Activated CD4-positive, alpha-beta memory T cell treated with anti-CD3 and anti-CD28 coated beads, Interleukin-2, amount 10 ng/mL, durations not matched to agents 7 days and 5 days (primary cell): Measurements from ENCODE around the gene PPIL3. TPM values are rescaled to one million over a fixed set of nuclear protein-coding genes. Genes with fewer than 3 reads are reported as not detected.

Source experiments
- CTCF ChIA-PET: fragments of 350-600 bp; sonication (Branson Sonifier 250); formaldehyde crosslinking; loops from one replicate; lab custom pipeline; 2021; ENCODE audit warnings: antibody characterized with exemption, inconsistent platforms; lab: Charles Lee
- POLR2A ChIA-PET: fragments of 350-600 bp; sonication (Branson Sonifier 250); formaldehyde crosslinking; loops from one replicate; lab custom pipeline; 2021; ENCODE audit warnings: antibody characterized with exemption; lab: Charles Lee
- DNase-seq: peaks from one replicate; pipeline ENCODE4 v3.0.0-alpha.2; 2020
- H3K27ac Mint-ChIP-seq: one replicate; pipeline ENCODE4 v1.8.0; 2021; ENCODE audit warnings: mild to moderate bottlenecking, mixed read lengths
- H3K27me3 Mint-ChIP-seq: one replicate; pipeline ENCODE4 v1.8.0; 2021; ENCODE audit warnings: mixed read lengths
- H3K36me3 Mint-ChIP-seq: one replicate; pipeline ENCODE4 v1.8.0; 2021; ENCODE audit warnings: low read depth, mixed read lengths
- H3K4me1 Mint-ChIP-seq: one replicate; pipeline ENCODE4 v1.8.0; 2021; ENCODE audit warnings: mixed read lengths
- H3K4me3 Mint-ChIP-seq: one replicate; pipeline ENCODE4 v1.8.0; 2021; ENCODE audit warnings: mild to moderate bottlenecking, mixed read lengths
- H3K9me3 Mint-ChIP-seq: one replicate; pipeline ENCODE4 v1.8.0; 2021; ENCODE audit warnings: mixed read lengths
- total RNA-seq, 2 experiments: library from RNA; stranded (reverse); gene quantifications; one replicate each; pipeline ENCODE4 v1.2.3, GENCODE V29; 2021

PPIL3 gene
- total RNA-seq, 2 experiments from 2014 or later: 101 to 102 TPM

DNA sequence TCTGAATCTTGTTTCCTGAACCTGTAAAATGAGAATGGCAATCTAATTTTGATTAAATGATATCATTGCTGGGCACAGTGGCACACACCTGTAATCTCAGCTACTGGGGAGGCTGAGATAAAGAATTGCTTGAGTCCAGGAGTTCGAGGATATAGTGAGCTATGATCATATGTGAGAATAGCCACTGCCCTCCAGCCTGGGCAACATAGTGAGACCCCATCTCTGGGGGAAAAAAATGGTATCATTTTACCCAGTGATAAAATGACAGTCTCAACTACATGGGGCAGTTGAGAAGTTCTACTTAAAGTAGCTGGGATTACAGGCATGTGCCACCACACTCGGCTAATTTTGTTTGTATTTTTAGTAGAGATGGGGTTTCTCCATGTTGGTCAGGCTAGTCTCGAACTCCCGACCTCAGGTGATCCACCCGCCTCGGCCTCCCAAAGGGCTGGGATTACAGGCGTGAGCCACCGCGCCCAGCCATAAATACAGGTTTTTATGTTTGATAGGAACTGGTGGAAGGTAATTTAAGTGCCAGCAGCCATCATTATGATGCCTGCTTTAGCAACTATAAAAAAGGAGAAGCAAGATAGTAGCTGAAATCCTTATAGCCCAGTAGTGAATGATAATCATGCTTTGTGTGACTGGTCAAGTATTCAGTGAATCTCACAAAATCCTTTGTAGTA is 60.2 kb downstream of the PPIL3 start:
- H3K27ac Mint-ChIP-seq: no peak overlapping the region
- H3K4me1 Mint-ChIP-seq: no peaks in the 10 kb centered on the region
- no peak overlapping the region for H3K4me3 Mint-ChIP-seq
- CTCF ChIA-PET: interaction anchor here (0.5 to 1.1 kb wide), 2 partner anchors 18 to 78 kb away, joined by 4 to 5 read pairs; no protein-coding TSS in a partner anchor
- H3K9me3 Mint-ChIP-seq: no peaks in the 10 kb centered on the region
- no peak for DNase-seq
- H3K27me3 Mint-ChIP-seq: no peaks in the 10 kb centered on the region
- peaks cover 20% of the 10 kb centered on the region for H3K36me3 Mint-ChIP-seq
- POLR2A ChIA-PET: interaction anchor here (2.5 to 4.3 kb wide), 4 partner anchors 12 to 35 kb away, joined by 7 to 49 read pairs (median 14); partner anchors contain the start of gene CLK1

DNA sequence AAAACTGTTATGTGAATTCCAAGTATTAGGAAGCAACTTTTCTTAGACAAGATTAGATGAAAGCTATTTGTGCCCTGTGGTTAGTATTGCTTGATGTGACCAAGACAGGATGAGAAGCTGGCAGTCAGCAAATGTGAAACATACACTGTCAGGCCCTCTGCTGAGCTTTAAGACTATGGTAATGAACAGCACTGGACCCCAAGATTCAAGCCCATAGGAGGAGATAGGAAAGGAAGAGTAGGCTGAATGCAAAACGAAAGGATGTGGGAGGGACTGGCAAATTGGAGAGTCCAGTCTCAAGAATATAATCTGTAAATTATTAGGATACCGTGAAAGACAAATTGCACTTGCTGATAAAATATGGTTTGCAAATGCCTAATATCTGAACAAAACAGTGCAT is 60.8 kb downstream of the PPIL3 start:
- DNase-seq: no peak
- CTCF ChIA-PET: interaction anchor here (1.1 kb wide), 1 partner anchor 79 kb away, joined by 4 read pairs; no protein-coding TSS in a partner anchor
- no peak overlapping the region for H3K27ac Mint-ChIP-seq
- no peak overlapping the region for H3K4me3 Mint-ChIP-seq
- no peaks in the 10 kb centered on the region for H3K4me1 Mint-ChIP-seq
- peaks cover 20% of the 10 kb centered on the region for H3K36me3 Mint-ChIP-seq
- POLR2A ChIA-PET: interaction anchor here (1.1 to 4.3 kb wide), 8 partner anchors 11 to 117 kb away, joined by 3 to 49 read pairs (median 6); partner anchors contain the start of gene CLK1
- H3K27me3 Mint-ChIP-seq: no peaks in the 10 kb centered on the region
- no peaks in the 10 kb centered on the region for H3K9me3 Mint-ChIP-seq

DNA sequence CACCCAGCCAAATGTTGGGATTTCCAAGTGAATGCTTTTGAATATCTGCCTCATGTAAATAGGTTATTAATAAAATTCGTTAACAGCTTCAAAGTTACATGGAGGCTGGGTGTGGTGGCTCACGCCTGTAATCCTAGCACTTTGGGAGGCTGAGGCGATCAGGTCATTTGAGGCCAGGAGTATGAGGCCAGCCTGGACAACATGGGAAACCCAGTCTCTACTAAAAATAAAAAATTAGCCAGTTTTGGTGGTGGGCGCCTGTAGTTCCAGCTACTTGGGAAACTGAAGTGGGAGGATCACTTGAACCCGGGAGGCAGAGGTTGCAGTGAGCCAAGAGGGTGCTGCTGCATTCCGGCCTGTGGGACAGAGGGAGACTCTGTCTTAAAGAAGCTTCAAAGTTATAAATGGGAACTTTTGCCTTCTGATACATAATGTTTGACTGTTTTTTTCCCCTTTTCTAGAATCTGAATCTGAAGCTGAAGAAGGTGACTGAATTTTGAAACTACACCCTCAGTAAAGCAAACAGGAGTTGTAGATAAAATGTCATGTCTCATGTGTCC is 67.1 kb downstream of the PPIL3 start:
- Mint-ChIP-seq H3K9me3 (no peaks in the 10 kb centered on the region), H3K27ac (no peak overlapping the region), H3K4me3 (no peak overlapping the region), H3K4me1 (peaks cover 12% of the 10 kb centered on the region), H3K27me3 (no peaks in the 10 kb centered on the region), H3K36me3 (peaks cover 66% of the 10 kb centered on the region)
- no peak for DNase-seq
- POLR2A ChIA-PET: interaction anchor here (0.9 to 12.7 kb wide), 2 partner anchors 43 to 67 kb away, joined by 4 to 89 read pairs; partner anchors contain the start of genes CLK1, NIF3L1 and PPIL3
- CTCF ChIA-PET: interaction anchor here (1.5 kb wide), 1 partner anchor 48 kb away, joined by 3 read pairs; no protein-coding TSS in a partner anchor

Other genes starting within 250 kb of the PPIL3 start
- gene BZW1, start 77.2 kb downstream of the PPIL3 start, total RNA-seq: 100 to 1,000 TPM; 266 to 272 TPM
- 100 to 1,000 TPM; 164 to 169 TPM for gene CLK1, start 24.4 kb downstream of the PPIL3 start, total RNA-seq
- gene NIF3L1, start 294 bp upstream of the PPIL3 start, total RNA-seq: 10 to 100 TPM; 28.9 to 30.1 TPM
- gene ORC2, start 74.6 kb upstream of the PPIL3 start, total RNA-seq: 10 to 100 TPM; 50.8 to 51.6 TPM
- gene HYCC2, start 182.6 kb upstream of the PPIL3 start, total RNA-seq: 10 to 100 TPM; 27.9 to 31.9 TPM
- gene NDUFB3, start 182.9 kb upstream of the PPIL3 start, total RNA-seq: 100 to 1,000 TPM; 133 to 135 TPM
- gene CFLAR, start 227.1 kb upstream of the PPIL3 start, total RNA-seq: 100 to 1,000 TPM; 192 to 196 TPM